ENCODE data around the gene PIP4P1. TPM values are rescaled to one million over a fixed set of nuclear protein-coding genes. Genes with fewer than 3 reads are reported as not detected.

Gene PIP4P1
- total RNA-seq, 4 donors from 2014 or later, result 16.4 to 39.1 (median 22.8) TPM

DNA sequence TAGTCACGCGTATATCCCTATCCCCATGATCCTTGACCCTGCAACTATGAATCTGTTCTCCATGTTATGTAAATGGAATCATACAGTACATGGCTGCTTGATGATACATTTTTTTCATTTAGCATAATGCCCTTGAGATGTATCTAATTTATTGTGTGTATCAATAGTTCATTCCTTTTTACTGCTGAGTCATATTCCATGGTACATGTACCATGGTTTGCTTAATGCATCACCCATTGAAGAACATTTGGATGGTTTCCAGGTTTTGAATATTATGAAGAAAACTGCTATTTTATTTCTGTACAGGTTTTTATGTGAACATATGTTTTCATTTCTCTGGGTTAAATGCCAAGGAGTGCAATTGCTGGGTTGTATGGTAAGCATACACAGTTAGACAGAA is 40.1 kb upstream of the PIP4P1 start:
- H3K4me3 ChIP-seq, result no peak overlapping the region
- DNase-seq, result no peak
- H3K27me3 ChIP-seq, result no peaks in the 10 kb centered on the region
- H3K27ac ChIP-seq, result no peak overlapping the region
- H3K4me1 ChIP-seq, result no peaks in the 10 kb centered on the region
- intact Hi-C loops (cut with DNase I; ENCODE audit: low total_unique reads), result no loop called here
- TF ChIP-seq, protein P1, sequence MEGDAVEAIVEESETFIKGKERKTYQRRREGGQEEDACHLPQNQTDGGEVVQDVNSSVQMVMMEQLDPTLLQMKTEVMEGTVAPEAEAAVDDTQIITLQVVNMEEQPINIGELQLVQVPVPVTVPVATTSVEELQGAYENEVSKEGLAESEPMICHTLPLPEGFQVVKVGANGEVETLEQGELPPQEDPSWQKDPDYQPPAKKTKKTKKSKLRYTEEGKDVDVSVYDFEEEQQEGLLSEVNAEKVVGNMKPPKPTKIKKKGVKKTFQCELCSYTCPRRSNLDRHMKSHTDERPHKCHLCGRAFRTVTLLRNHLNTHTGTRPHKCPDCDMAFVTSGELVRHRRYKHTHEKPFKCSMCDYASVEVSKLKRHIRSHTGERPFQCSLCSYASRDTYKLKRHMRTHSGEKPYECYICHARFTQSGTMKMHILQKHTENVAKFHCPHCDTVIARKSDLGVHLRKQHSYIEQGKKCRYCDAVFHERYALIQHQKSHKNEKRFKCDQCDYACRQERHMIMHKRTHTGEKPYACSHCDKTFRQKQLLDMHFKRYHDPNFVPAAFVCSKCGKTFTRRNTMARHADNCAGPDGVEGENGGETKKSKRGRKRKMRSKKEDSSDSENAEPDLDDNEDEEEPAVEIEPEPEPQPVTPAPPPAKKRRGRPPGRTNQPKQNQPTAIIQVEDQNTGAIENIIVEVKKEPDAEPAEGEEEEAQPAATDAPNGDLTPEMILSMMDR (IDR thresholded peaks at IDR 0.05), result no peak
- no peak for TF ChIP-seq POLR2A (IDR thresholded peaks at IDR 0.05)
- no peaks in the 10 kb centered on the region for H3K36me3 ChIP-seq
- no peaks in the 10 kb centered on the region for H3K9me3 ChIP-seq

DNA sequence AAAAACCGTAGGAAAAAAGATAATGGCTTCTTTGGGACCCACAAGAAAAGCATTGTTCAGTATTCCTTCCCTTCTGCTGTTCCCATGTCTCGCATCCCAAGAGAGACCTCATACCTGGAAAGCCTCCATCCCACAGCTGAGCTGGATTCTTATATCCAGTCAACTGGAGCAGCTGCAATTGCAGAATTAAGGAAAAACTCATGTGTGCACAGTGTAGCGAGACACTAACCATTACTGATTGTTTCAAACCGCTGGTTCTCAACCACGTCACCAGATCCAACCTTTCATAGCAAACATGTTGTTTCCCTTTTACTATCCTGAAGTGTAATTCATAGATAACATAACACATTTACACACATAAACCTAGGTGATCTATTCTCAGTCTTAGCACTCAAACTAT is 38.6 kb upstream of the PIP4P1 start:
- TF ChIP-seq, protein P1 (IDR thresholded peaks at IDR 0.05), result no peak
- TF ChIP-seq POLR2A (IDR thresholded peaks at IDR 0.05), result no peak
- Histone ChIP-seq H3K36me3 (no peaks in the 10 kb centered on the region), H3K27me3 (no peaks in the 10 kb centered on the region), H3K4me3 (no peak overlapping the region), H3K9me3 (no peaks in the 10 kb centered on the region), H3K4me1 (no peaks in the 10 kb centered on the region), H3K27ac (no peak overlapping the region)
- intact Hi-C loops (cut with DNase I; ENCODE audit: low total_unique reads), result no loop called here
- no peak for DNase-seq

DNA sequence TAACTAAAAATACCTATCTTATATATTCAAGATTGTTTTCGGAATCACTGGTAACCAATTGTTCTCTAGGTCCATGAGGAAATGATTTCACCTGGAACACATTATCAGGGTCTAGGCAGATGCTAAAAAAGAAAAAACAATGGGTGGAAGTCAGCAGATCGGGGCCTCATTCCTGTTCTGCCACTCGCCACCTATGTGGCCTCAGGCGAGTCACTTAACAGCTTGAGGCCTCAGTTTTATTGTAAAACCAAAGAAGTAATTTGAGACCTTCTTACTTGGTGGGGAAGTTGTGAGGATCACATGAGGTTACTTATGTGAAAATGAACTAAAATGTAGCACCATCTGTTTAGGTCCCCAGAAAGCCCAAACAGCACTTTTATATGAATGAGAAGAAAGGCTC is 37.9 kb upstream of the PIP4P1 start:
- Histone ChIP-seq H3K27me3 (no peaks in the 10 kb centered on the region), H3K9me3 (no peaks in the 10 kb centered on the region), H3K27ac (no peak overlapping the region), H3K36me3 (no peaks in the 10 kb centered on the region), H3K4me1 (no peaks in the 10 kb centered on the region), H3K4me3 (no peak overlapping the region)
- DNase-seq, result no peak
- no peak for TF ChIP-seq POLR2A (IDR thresholded peaks at IDR 0.05)
- TF ChIP-seq, protein P1 (IDR thresholded peaks at IDR 0.05), result no peak
- intact Hi-C loops (cut with DNase I; ENCODE audit: low total_unique reads), result no loop called here

DNA sequence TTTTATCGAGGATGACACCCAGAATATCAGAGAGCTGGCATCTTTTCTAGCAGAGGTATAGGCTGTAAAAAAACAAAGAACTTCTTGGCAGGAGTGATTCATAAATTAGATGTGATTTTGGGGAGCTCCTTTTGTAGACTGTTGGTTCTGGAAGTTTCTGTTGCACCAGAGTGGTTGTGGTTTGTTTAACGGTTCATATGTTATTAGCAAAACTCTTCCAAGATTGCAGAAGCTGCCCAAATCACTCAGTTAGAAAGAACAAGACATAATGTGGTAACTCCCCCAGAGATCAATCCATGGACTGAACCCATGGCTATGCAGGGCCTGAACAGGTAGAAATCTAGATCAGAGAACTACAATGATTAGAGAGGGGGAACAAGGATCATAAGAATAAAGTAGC is 37.4 kb upstream of the PIP4P1 start:
- Histone ChIP-seq H3K4me1 (no peaks in the 10 kb centered on the region), H3K27me3 (no peaks in the 10 kb centered on the region), H3K36me3 (no peaks in the 10 kb centered on the region), H3K9me3 (no peaks in the 10 kb centered on the region), H3K4me3 (no peak overlapping the region), H3K27ac (no peak overlapping the region)
- TF ChIP-seq, protein P1 (IDR thresholded peaks at IDR 0.05), result no peak
- TF ChIP-seq POLR2A (IDR thresholded peaks at IDR 0.05), result no peak
- no peak for DNase-seq
- intact Hi-C loops (cut with DNase I; ENCODE audit: low total_unique reads), result no loop called here

DNA sequence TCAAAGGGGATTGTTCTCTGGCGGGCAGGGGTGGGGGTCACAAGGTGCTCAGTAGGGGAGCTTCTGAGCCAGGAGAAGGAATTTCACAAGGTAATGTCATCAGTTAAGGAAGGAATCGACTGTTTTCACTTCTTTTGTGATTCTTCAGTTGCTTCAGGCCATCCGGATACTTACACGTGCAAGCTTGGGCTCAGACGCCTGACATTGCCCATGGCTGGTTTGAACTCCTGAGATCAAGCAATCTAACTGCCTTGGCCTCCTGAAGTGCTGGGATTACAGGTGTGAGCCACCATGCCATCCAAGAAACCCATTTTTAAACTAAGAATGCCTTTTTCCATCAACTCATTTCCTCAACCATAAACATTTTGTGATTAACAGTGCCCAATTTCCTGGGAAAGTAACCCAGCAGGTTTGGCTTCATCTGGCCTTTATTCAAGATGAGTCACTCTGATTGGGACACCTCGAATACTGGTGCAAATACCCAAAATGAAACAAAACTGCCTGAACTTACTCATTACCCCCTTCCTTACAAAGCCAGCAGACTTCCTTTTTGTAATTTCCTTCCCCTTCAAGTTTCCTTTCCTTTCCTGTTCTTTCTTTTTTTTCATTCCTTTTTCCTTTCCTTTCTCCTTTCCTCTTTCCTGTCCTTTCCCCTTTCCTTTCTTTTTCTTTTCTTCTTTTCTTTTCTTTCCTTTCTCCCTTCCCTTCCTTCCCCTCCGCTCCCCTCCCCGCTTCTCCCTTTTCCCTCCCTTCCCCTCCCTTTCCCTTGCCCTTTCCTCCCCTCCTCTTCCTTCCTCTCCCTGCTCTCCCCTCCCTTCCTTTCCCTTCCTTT is 33.9 kb upstream of the PIP4P1 start:
- TF ChIP-seq, protein P1 (IDR thresholded peaks at IDR 0.05), result no peak
- TF ChIP-seq POLR2A (IDR thresholded peaks at IDR 0.05), result no peak
- no peak overlapping the region for H3K27ac ChIP-seq

More for the DNA sequence above, 33.9 kb upstream of the PIP4P1 start:
- H3K4me3 ChIP-seq, result no peak overlapping the region
- H3K36me3 ChIP-seq, result no peaks in the 10 kb centered on the region
- no peaks in the 10 kb centered on the region for H3K27me3 ChIP-seq
- H3K9me3 ChIP-seq, result no peaks in the 10 kb centered on the region
- intact Hi-C loops (cut with DNase I; ENCODE audit: low total_unique reads), result no loop called here
- no peak for DNase-seq
- H3K4me1 ChIP-seq, result no peaks in the 10 kb centered on the region

Data from uterus (tissue), 4 donors.